DOHH2 (cell line): ENCODE measurements around the gene BDH1.

Source experiments
- H3F3A ChIP-seq: fragments of 200-600 bp; sonication (generic), shearing (Covaris generic); 2 replicates; pipeline ENCODE4 v1.6.0; 2016; ENCODE audit warnings: antibody characterized with exemption, mild to moderate bottlenecking; ENCODE audit not compliant: control insufficient read depth, insufficient read depth
- H3K27ac ChIP-seq: fragments of 200-600 bp; sonication (generic); 2 replicates; pipeline ENCODE4 v1.5.1; 2014; ENCODE audit warnings: low read depth, mild to moderate bottlenecking, low read length, moderate library complexity
- H3K27me3 ChIP-seq: fragments of 200-600 bp; sonication (generic); 2 replicates; pipeline ENCODE4 v1.6.1; 2014; ENCODE audit warnings: mild to moderate bottlenecking, low read length, mixed read lengths; ENCODE audit not compliant: control insufficient read depth
- H3K36me3 ChIP-seq: fragments of 200-600 bp; sonication (generic); 2 replicates; pipeline ENCODE4 v1.6.1; 2014; ENCODE audit warnings: mild to moderate bottlenecking, low read length, moderate library complexity, mixed read lengths; ENCODE audit not compliant: control insufficient read depth
- H3K4me1 ChIP-seq: fragments of 200-600 bp; sonication (generic); 2 replicates; pipeline ENCODE4 v1.6.1; 2014; ENCODE audit warnings: mild to moderate bottlenecking, low read length, mixed read lengths; ENCODE audit not compliant: control insufficient read depth
- H3K4me2 ChIP-seq: fragments of 200-600 bp; sonication (generic); 2 replicates; pipeline ENCODE4 v1.6.0; 2014; ENCODE audit warnings: mild to moderate bottlenecking, low read length, moderate library complexity
- H3K4me3 ChIP-seq: fragments of 200-600 bp; sonication (generic); 2 replicates; pipeline ENCODE4 v1.5.1; 2014; ENCODE audit warnings: mild to moderate bottlenecking, low read length, mixed read lengths
- H3K79me2 ChIP-seq: fragments of 200-600 bp; sonication (generic); 2 replicates; pipeline ENCODE4 v1.6.1; 2014; ENCODE audit warnings: mild to moderate bottlenecking, low read length, mixed read lengths; ENCODE audit not compliant: control insufficient read depth
- H3K9me2 ChIP-seq: fragments of 200-600 bp; sonication (generic); replicated peaks from 2 replicates; pipeline ENCODE4 v1.6.1; 2014; ENCODE audit warnings: mild to moderate bottlenecking, low read length, mixed read lengths; ENCODE audit not compliant: control insufficient read depth
- H3K9me3 ChIP-seq: fragments of 200-600 bp; sonication (generic); 2 replicates; pipeline ENCODE4 v1.6.1; 2014; ENCODE audit warnings: antibody characterized with exemption, low read length, mixed read lengths; ENCODE audit not compliant: control insufficient read depth, insufficient read depth
- H4K20me1 ChIP-seq: fragments of 200-600 bp; sonication (generic); 2 replicates; pipeline ENCODE4 v1.6.0; 2014; ENCODE audit warnings: low read depth, mild to moderate bottlenecking, antibody characterized with exemption, low read length, moderate library complexity; ENCODE audit not compliant: control insufficient read depth, insufficient read depth
- EZH2phosphoT487 ChIP-seq: fragments of 200-600 bp; sonication (generic); IDR thresholded peaks from 2 replicates; pipeline ENCODE4 v1.6.1; 2017; ENCODE audit warnings: borderline replicate concordance, mild to moderate bottlenecking, antibody characterized with exemption, low read length, moderate library complexity, mixed read lengths
- TF ChIP-seq, protein P1 (sequence below): fragments of 200-600 bp; sonication (generic); IDR thresholded peaks from one replicate; pipeline ENCODE4 v1.5.1; 2014; ENCODE audit warnings: antibody characterized with exemption, mild to moderate bottlenecking, low read depth, low read length; ENCODE audit not compliant: poor library complexity, severe bottlenecking

BDH1 gene

DNA sequence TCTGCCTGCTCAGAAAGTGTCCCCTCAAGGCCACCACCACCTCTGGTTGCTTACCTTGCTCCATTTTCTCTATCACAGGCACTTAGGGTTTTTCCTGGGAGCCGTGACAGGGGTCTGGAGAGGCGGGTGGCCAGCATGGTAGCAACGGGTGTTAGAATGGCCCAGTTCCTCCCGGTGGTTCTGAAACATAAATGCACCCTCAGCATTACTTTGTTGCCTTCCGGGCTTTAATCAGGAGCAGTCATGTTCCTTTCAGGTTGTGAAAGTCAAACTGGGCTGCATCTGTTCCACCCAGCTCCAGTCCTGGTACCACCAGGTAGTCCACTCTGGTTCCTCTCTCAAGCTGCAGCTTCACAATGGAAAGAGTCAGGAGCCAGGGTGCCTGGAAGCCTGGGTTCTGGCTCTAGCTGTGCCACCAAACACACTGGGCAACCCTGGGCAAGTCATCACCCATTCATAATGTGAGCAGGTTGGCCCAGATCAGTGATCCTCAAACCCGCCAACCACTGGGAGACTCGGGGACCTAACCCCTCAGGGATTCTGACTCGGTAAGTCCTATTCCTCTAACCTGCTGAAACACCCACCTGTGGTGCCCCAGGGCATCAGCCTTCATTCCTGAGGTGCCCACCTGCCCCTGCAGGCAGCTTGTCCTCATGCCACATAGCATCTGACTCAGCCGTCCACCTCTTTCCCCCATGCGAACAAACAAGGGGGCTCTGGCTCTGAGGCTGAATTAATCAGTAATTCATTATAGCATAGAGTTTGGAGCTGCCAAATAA is 9.3 kb downstream of the BDH1 start:
- no peaks in the 10 kb centered on the region for H3F3A ChIP-seq
- peaks cover 65% of the 10 kb centered on the region for H3K79me2 ChIP-seq
- peaks cover 55% of the 10 kb centered on the region for H3K36me3 ChIP-seq
- no peak overlapping the region for H3K4me2 ChIP-seq
- H3K9me2 ChIP-seq, result no peaks in the 10 kb centered on the region
- H3K4me3 ChIP-seq, result no peak overlapping the region
- H3K9me3 ChIP-seq, result no peaks in the 10 kb centered on the region
- no peak overlapping the region for H3K27ac ChIP-seq
- no peaks in the 10 kb centered on the region for H3K4me1 ChIP-seq
- no peaks in the 10 kb centered on the region for H3K27me3 ChIP-seq
- TF ChIP-seq EZH2phosphoT487, result no peak
- TF ChIP-seq, protein P1, sequence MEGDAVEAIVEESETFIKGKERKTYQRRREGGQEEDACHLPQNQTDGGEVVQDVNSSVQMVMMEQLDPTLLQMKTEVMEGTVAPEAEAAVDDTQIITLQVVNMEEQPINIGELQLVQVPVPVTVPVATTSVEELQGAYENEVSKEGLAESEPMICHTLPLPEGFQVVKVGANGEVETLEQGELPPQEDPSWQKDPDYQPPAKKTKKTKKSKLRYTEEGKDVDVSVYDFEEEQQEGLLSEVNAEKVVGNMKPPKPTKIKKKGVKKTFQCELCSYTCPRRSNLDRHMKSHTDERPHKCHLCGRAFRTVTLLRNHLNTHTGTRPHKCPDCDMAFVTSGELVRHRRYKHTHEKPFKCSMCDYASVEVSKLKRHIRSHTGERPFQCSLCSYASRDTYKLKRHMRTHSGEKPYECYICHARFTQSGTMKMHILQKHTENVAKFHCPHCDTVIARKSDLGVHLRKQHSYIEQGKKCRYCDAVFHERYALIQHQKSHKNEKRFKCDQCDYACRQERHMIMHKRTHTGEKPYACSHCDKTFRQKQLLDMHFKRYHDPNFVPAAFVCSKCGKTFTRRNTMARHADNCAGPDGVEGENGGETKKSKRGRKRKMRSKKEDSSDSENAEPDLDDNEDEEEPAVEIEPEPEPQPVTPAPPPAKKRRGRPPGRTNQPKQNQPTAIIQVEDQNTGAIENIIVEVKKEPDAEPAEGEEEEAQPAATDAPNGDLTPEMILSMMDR, result no peak
- H4K20me1 ChIP-seq, result no peaks in the 10 kb centered on the region

DNA sequence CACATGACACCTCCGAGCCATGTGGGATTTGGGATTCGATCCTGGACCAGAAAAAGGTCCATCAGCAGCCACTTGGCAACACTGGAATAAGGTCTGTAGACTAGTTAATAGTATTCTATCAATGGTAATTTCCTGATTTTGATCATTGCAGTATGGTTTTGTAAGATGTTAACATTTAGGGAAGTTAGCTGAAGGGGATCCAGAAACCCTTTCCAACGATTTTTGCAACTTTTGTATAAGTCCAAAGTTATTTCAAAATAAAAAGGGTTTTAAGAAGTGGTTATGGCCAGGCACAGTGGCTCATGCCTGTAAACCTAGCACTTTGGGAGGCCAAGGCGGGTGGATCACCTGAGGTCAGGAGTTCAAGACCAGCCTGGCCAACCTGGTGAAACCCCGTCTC is 10.2 kb downstream of the BDH1 start:
- Histone ChIP-seq H3K9me3 (no peaks in the 10 kb centered on the region), H3K79me2 (peaks cover 56% of the 10 kb centered on the region), H3K9me2 (no peaks in the 10 kb centered on the region), H3K27me3 (no peaks in the 10 kb centered on the region), H4K20me1 (no peaks in the 10 kb centered on the region), H3K4me2 (no peak overlapping the region), H3K4me3 (no peak overlapping the region), H3F3A (no peaks in the 10 kb centered on the region), H3K4me1 (no peaks in the 10 kb centered on the region), H3K27ac (no peak overlapping the region), H3K36me3 (peaks cover 53% of the 10 kb centered on the region)
- TF ChIP-seq, protein P1, result no peak
- no peak for TF ChIP-seq EZH2phosphoT487

DNA sequence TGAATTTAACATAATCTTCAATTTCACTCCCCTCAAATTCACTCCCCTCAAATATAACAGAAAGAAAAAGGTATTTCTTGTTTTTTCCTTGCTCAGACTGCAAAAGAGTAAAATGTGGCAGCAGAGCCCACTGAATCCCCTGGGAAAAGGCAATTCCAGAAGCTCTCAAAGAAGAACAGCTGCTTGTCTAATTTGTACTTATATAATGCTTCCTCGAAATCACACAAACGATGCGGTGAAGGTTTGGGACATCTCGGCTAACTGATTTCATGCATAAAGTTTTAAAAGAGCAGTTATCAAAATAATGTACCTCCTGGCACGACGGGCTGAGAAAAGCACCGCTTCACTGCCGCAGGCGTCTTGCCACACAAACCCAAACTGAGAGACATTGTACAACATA is 10.7 kb downstream of the BDH1 start:
- H3K79me2 ChIP-seq, result peaks cover 52% of the 10 kb centered on the region
- no peak for TF ChIP-seq EZH2phosphoT487
- TF ChIP-seq, protein P1, result no peak

More for the DNA sequence above, 10.7 kb downstream of the BDH1 start:
- Histone ChIP-seq H3K27ac (no peak overlapping the region), H3K9me2 (no peaks in the 10 kb centered on the region), H3K36me3 (peaks cover 49% of the 10 kb centered on the region), H3F3A (no peaks in the 10 kb centered on the region), H3K27me3 (no peaks in the 10 kb centered on the region), H3K9me3 (no peaks in the 10 kb centered on the region), H4K20me1 (no peaks in the 10 kb centered on the region), H3K4me3 (no peak overlapping the region), H3K4me1 (no peaks in the 10 kb centered on the region), H3K4me2 (no peak overlapping the region)
